HEK293 (cell line): ENCODE measurements around the gene NUMA1.

Experiments
- CTCF ChIA-PET: fragments of 350-600 bp; formaldehyde crosslinking; extraction: SDS; loops from one replicate; lab custom pipeline; 2021; ENCODE audit warnings: antibody characterized with exemption; lab: Yijun Ruan, JAX
- POLR2A ChIA-PET: fragments of 300-600 bp; formaldehyde crosslinking; extraction: SDS; loops from one replicate; lab custom pipeline; 2020; ENCODE audit warnings: antibody characterized with exemption, inconsistent platforms; lab: Yijun Ruan, JAX
- H3K27ac ChIP-seq: fragments of 200-500 bp; sonication (Bioruptor generic); 2 replicates; pipeline ENCODE4 v1.5.1; 2014; ENCODE audit warnings: low read depth, low read length, control low read depth, inconsistent platforms; ENCODE audit errors: extremely low read depth
- H3K36me3 ChIP-seq, 2 experiments: fragments of 200-500 bp in 1 of 2; sonication (Bioruptor generic) in 1 of 2; 1 replicate in 1 of 2; 2 replicates in 1 of 2; pipeline ENCODE4 v1.5.1; 2014 to 2017; ENCODE audit warnings: inconsistent platforms in 2 of 2, low read length in 2 of 2; ENCODE audit not compliant: control insufficient read depth in 2 of 2, insufficient read depth in 1 of 2
- H3K4me1 ChIP-seq: fragments of 200-500 bp; sonication (Bioruptor generic); 2 replicates; pipeline ENCODE4 v1.5.1; 2014; ENCODE audit warnings: mild to moderate bottlenecking, low read length, inconsistent platforms; ENCODE audit not compliant: control insufficient read depth, insufficient read depth
- H3K4me3 ChIP-seq: 2 replicates; pipeline ENCODE4 v1.5.1; 2011; ENCODE audit warnings: low read depth, mild to moderate bottlenecking, control low read depth, low read length, moderate library complexity
- H3K9me3 ChIP-seq: fragments of 200-500 bp; sonication (Bioruptor generic); 2 replicates; pipeline ENCODE4 v1.5.1; 2014; ENCODE audit warnings: low read depth, low read length, inconsistent platforms; ENCODE audit not compliant: control insufficient read depth, insufficient read depth
- FEZF1 ChIP-seq: fragments of 450-650 bp; formaldehyde crosslinking; IDR thresholded peaks from 2 replicates; pipeline ENCODE4 v1.5.1; 2016; ENCODE audit warnings: missing biosample characterization, missing genetic modification characterization
- GLIS2 ChIP-seq: fragments of 450-650 bp; formaldehyde crosslinking; IDR thresholded peaks from 2 replicates; pipeline ENCODE4 v1.5.1; 2016; ENCODE audit warnings: missing biosample characterization, missing genetic modification characterization
- KLF1 ChIP-seq: fragments of 450-650 bp; formaldehyde crosslinking; IDR thresholded peaks from 2 replicates; pipeline ENCODE4 v1.5.1; 2016; ENCODE audit warnings: missing biosample characterization, missing genetic modification characterization
- OSR2 ChIP-seq: fragments of 450-650 bp; formaldehyde crosslinking; IDR thresholded peaks from 2 replicates; pipeline ENCODE4 v1.5.1; 2016; ENCODE audit warnings: missing biosample characterization, missing genetic modification characterization
- SP7 ChIP-seq: fragments of 450-650 bp; formaldehyde crosslinking; IDR thresholded peaks from 2 replicates; pipeline ENCODE4 v1.5.1; 2016; ENCODE audit warnings: missing biosample characterization, missing genetic modification characterization
- TRIM28 ChIP-seq: IDR thresholded peaks from 2 replicates; pipeline ENCODE4 v1.6.1; 2011; ENCODE audit warnings: low read length, control low read depth, borderline replicate concordance
- ZIC2 ChIP-seq: fragments of 450-650 bp; formaldehyde crosslinking; IDR thresholded peaks from 2 replicates; pipeline ENCODE4 v1.5.1; 2016; ENCODE audit warnings: missing biosample characterization, missing genetic modification characterization
- ZNF112 ChIP-seq: fragments of 450-650 bp; formaldehyde crosslinking; IDR thresholded peaks from 2 replicates; pipeline ENCODE4 v1.5.0; 2017; ENCODE audit warnings: missing biosample characterization, missing genetic modification characterization
- ZNF214 ChIP-seq: fragments of 450-650 bp; formaldehyde crosslinking; IDR thresholded peaks from 2 replicates; pipeline ENCODE4 v1.5.1; 2017; ENCODE audit warnings: missing biosample characterization, mild to moderate bottlenecking, missing genetic modification characterization, borderline replicate concordance
- ZNF366 ChIP-seq: fragments of 450-650 bp; formaldehyde crosslinking; conservative IDR thresholded peaks from 2 replicates; pipeline ENCODE4 v1.5.1; 2016; ENCODE audit warnings: missing biosample characterization, missing genetic modification characterization
- ZNF48 ChIP-seq: fragments of 450-650 bp; formaldehyde crosslinking; IDR thresholded peaks from 2 replicates; pipeline ENCODE4 v1.5.1; 2016; ENCODE audit warnings: missing biosample characterization, missing genetic modification characterization
- ZNF530 ChIP-seq: fragments of 450-650 bp; formaldehyde crosslinking; IDR thresholded peaks from 2 replicates; pipeline ENCODE4 v1.5.1; 2016; ENCODE audit warnings: low read depth, missing biosample characterization, missing genetic modification characterization
- ZNF600 ChIP-seq: fragments of 450-650 bp; formaldehyde crosslinking; IDR thresholded peaks from 2 replicates; pipeline ENCODE4 v1.5.1; 2016; ENCODE audit warnings: missing biosample characterization, missing genetic modification characterization
- ZNF664 ChIP-seq: fragments of 450-650 bp; formaldehyde crosslinking; IDR thresholded peaks from 2 replicates; pipeline ENCODE4 v1.5.1; 2016; ENCODE audit warnings: missing biosample characterization, missing genetic modification characterization
- ZNF670 ChIP-seq: fragments of 450-650 bp; formaldehyde crosslinking; IDR thresholded peaks from 2 replicates; pipeline ENCODE4 v1.5.1; 2016; ENCODE audit warnings: missing biosample characterization, missing genetic modification characterization, low read depth
- ZNF76 ChIP-seq: fragments of 450-650 bp; formaldehyde crosslinking; IDR thresholded peaks from 2 replicates; pipeline ENCODE4; 2016; ENCODE audit warnings: low read depth, missing biosample characterization, missing genetic modification characterization, borderline replicate concordance
- TF ChIP-seq, protein P1 (sequence below): fragments of 450-650 bp; formaldehyde crosslinking; IDR thresholded peaks from 2 replicates; pipeline ENCODE4 v1.5.1; 2016; ENCODE audit warnings: missing biosample characterization, missing genetic modification characterization
- TF ChIP-seq, protein P2 (sequence below): sonication (generic); formaldehyde crosslinking; IDR thresholded peaks from 2 replicates; pipeline ENCODE4 v1.8.1; 2022; ENCODE audit warnings: mild to moderate bottlenecking, moderate library complexity, missing genetic modification reagents
- TF ChIP-seq, protein P3 (sequence below): fragments of 450-650 bp; formaldehyde crosslinking; IDR thresholded peaks from 2 replicates; pipeline ENCODE4 v1.5.1; 2017; ENCODE audit warnings: missing biosample characterization, missing genetic modification characterization
- TF ChIP-seq, protein P4 (sequence below): fragments of 450-650 bp; formaldehyde crosslinking; IDR thresholded peaks from 2 replicates; pipeline ENCODE4 v1.5.1; 2016; ENCODE audit warnings: missing biosample characterization, missing genetic modification characterization

NUMA1 gene

DNA sequence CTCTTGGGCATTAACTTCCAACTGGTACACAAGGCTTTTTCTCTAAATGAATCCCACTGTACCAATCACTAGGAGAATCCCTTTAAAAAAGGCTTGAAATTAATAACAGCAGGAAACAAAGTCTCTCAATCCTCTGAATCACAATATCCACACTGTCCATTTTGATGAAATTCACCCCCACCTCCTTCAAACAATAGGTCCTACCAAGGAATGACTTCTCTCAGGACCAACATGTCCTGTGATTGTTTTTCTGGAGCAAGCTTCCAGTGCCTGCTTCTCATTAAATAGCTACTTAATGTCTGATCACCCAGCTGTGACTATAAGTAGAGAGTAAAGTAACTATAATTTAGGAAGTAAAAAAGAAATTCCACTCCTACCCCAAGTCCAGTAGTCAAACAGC, 13.1 kb downstream of the NUMA1 start (continued):
- TF ChIP-seq, protein P1, sequence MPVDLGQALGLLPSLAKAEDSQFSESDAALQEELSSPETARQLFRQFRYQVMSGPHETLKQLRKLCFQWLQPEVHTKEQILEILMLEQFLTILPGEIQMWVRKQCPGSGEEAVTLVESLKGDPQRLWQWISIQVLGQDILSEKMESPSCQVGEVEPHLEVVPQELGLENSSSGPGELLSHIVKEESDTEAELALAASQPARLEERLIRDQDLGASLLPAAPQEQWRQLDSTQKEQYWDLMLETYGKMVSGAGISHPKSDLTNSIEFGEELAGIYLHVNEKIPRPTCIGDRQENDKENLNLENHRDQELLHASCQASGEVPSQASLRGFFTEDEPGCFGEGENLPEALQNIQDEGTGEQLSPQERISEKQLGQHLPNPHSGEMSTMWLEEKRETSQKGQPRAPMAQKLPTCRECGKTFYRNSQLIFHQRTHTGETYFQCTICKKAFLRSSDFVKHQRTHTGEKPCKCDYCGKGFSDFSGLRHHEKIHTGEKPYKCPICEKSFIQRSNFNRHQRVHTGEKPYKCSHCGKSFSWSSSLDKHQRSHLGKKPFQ (tag by site-specific recombination): no peak
- TF ChIP-seq, protein P2, sequence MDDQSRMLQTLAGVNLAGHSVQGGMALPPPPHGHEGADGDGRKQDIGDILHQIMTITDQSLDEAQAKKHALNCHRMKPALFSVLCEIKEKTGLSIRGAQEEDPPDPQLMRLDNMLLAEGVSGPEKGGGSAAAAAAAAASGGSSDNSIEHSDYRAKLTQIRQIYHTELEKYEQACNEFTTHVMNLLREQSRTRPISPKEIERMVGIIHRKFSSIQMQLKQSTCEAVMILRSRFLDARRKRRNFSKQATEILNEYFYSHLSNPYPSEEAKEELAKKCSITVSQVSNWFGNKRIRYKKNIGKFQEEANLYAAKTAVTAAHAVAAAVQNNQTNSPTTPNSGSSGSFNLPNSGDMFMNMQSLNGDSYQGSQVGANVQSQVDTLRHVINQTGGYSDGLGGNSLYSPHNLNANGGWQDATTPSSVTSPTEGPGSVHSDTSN (CRISPR knock-in tag): no peak
- TF ChIP-seq GLIS2 (tag by site-specific recombination) (no peak), ZNF112 (no peak), ZNF48 (tag by site-specific recombination) (no peak)

DNA sequence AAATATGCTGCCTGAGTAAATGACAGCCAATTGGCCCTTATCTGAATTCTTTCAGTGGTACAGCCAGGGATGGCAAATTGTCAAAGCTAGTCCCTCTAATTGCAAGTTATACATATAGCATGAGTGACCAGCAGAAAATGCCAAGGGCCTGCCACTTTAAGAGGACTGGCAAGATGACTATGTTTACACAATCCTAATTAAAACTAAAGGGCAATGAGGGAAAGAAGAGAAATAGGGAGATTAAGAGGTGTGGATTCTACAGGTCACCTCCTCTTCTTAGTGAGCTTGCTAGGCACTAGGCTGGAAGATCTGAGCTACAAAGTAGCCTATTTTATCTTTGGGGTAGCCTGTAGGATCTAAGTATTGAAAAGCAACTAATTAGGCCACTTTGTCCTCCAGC, 13.5 kb downstream of the NUMA1 start:
- POLR2A ChIA-PET: no interaction called here
- H3K36me3 ChIP-seq: peaks cover 6 to 45% of the 10 kb centered on the region in 2 experiments; a peak in 2 of 3 replicates
- CTCF ChIA-PET: interaction anchor here (1.2 to 3.5 kb wide), 2 partner anchors 42 to 77 kb away, joined by 3 to 17 read pairs; no protein-coding TSS in a partner anchor

DNA sequence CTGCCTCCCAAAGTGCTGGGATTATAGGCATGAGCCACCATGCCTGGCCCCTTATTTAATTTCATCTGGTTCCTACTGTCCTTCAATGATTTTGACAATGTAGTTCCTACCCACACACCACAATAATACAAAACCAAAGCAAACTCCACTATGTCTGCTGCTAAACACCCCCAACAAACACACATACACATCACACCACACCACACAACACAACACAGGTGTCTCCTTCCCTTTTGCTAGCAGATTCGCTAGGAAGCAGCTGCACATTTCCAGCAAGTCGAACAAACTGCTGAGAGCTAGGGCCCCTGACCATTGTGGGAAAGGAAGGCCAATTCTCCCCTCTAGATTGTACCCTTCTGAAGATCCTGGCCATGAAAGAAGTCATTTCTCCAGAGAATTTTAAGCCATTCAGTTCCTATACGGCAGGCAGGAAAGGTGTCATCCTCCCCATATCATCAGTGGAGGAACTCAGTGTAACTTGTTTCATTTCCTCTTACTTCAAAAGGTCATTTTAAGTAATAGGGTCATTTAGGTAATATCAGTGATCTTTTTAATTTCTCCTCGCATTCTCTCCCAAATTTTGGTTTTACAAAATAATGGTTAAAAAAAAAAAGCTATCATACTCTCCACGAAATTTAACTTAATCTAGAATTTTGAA, 18.5 kb downstream of the NUMA1 start:
- no peak for TF ChIP-seq TRIM28
- TF ChIP-seq, protein P3, sequence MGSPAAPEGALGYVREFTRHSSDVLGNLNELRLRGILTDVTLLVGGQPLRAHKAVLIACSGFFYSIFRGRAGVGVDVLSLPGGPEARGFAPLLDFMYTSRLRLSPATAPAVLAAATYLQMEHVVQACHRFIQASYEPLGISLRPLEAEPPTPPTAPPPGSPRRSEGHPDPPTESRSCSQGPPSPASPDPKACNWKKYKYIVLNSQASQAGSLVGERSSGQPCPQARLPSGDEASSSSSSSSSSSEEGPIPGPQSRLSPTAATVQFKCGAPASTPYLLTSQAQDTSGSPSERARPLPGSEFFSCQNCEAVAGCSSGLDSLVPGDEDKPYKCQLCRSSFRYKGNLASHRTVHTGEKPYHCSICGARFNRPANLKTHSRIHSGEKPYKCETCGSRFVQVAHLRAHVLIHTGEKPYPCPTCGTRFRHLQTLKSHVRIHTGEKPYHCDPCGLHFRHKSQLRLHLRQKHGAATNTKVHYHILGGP (tag by site-specific recombination): no peak
- TF ChIP-seq KLF1: no peak
- no peak for TF ChIP-seq ZNF214 (tag by site-specific recombination)
- no peak for TF ChIP-seq ZNF76 (tag by site-specific recombination)
- no peak for TF ChIP-seq FEZF1 (tag by site-specific recombination)
- CTCF ChIA-PET: interaction anchor here (0.6 to 1.5 kb wide), 5 partner anchors 10 to 1233 kb away, joined by 3 to 5 read pairs (median 3); no protein-coding TSS in a partner anchor
- no peaks in the 10 kb centered on the region for H3K4me1 ChIP-seq
- H3K36me3 ChIP-seq: peaks cover 6 to 30% of the 10 kb centered on the region in 2 experiments; a peak in 2 of 3 replicates
- POLR2A ChIA-PET: no interaction called here
- no peak overlapping the region for H3K27ac ChIP-seq
- no peak overlapping the region for H3K4me3 ChIP-seq
- H3K9me3 ChIP-seq: no peaks in the 10 kb centered on the region

More for the DNA sequence above, 13.5 kb downstream of the NUMA1 start:
- Histone ChIP-seq H3K4me1 (peaks cover 2% of the 10 kb centered on the region; the same call in 1 of the 2 replicates), H3K4me3 (no peak overlapping the region), H3K27ac (no peak overlapping the region), H3K9me3 (no peaks in the 10 kb centered on the region)
- no peak for TF ChIP-seq ZIC2 (tag by site-specific recombination)
- peak; percentile 38; the same call in 1 of the 2 replicates for TF ChIP-seq SP7

DNA sequence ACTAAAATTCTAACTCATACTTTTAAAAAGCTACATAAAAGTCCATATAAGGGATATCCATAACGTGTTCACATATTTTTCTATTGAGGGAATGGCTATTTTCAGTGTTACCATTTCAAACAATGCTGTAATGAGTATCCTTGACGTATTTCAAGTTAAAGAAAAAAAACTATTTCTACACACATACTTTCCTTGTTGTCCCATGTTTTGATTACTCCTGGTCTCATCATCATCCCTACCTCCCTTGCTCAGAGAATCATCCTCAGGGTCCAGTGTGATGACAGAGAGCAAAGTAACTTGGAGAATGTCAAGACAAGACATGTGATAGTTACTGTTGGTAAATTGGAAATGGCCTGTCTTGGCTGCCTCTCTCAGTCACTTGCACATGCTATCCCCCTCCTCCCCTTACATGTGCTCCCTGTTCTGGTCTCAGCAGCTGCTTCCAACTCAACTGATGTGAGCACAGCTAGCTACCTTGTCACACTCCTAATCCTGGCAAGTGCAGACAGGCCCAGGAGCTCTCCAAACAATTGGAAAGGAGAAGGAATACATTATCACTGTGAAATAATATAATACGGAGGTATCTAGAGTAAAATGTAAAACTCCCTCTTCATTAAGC, 21.8 kb downstream of the NUMA1 start:
- H3K4me1 ChIP-seq: no peaks in the 10 kb centered on the region
- H3K27ac ChIP-seq: no peak overlapping the region
- H3K36me3 ChIP-seq: peaks cover 0 to 24% of the 10 kb centered on the region in 2 experiments; a peak in 2 of 3 replicates
- H3K4me3 ChIP-seq: no peak overlapping the region
- POLR2A ChIA-PET: interaction anchor here (0.6 kb wide), 1 partner anchor 26 kb away, joined by 4 read pairs; no protein-coding TSS in a partner anchor
- CTCF ChIA-PET: interaction anchor here (0.6 to 1.8 kb wide), 3 partner anchors 18 to 98 kb away, joined by 4 to 10 read pairs (median 5); no protein-coding TSS in a partner anchor
- TF ChIP-seq ZNF670 (tag by site-specific recombination): no peak
- TF ChIP-seq, protein P4, sequence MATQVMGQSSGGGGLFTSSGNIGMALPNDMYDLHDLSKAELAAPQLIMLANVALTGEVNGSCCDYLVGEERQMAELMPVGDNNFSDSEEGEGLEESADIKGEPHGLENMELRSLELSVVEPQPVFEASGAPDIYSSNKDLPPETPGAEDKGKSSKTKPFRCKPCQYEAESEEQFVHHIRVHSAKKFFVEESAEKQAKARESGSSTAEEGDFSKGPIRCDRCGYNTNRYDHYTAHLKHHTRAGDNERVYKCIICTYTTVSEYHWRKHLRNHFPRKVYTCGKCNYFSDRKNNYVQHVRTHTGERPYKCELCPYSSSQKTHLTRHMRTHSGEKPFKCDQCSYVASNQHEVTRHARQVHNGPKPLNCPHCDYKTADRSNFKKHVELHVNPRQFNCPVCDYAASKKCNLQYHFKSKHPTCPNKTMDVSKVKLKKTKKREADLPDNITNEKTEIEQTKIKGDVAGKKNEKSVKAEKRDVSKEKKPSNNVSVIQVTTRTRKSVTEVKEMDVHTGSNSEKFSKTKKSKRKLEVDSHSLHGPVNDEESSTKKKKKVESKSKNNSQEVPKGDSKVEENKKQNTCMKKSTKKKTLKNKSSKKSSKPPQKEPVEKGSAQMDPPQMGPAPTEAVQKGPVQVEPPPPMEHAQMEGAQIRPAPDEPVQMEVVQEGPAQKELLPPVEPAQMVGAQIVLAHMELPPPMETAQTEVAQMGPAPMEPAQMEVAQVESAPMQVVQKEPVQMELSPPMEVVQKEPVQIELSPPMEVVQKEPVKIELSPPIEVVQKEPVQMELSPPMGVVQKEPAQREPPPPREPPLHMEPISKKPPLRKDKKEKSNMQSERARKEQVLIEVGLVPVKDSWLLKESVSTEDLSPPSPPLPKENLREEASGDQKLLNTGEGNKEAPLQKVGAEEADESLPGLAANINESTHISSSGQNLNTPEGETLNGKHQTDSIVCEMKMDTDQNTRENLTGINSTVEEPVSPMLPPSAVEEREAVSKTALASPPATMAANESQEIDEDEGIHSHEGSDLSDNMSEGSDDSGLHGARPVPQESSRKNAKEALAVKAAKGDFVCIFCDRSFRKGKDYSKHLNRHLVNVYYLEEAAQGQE (tag by site-specific recombination): 0 out of 2 replicates have a peak, but pooled peaks have one; percentile 32
- peak; percentile 38 for TF ChIP-seq OSR2 (tag by site-specific recombination)
- peak; percentile 76 for TF ChIP-seq ZNF600 (tag by site-specific recombination)
- TF ChIP-seq ZNF366 (tag by site-specific recombination): 0 out of 2 replicates have a peak, but pooled peaks have one; percentile 13
- 0 out of 2 replicates have a peak, but pooled peaks have one; percentile 0 for TF ChIP-seq ZNF664
- TF ChIP-seq ZNF530 (tag by site-specific recombination): no peak
- TF ChIP-seq, all 188 proteins: peak for 5
- H3K9me3 ChIP-seq: no peaks in the 10 kb centered on the region
